Medulla oblongata (tissue), 1 donor: ENCODE measurements around the gene SHC2.
"Not testable (repeated sequence)": the region's sequence is repeated elsewhere in the genome, so short reads cannot be mapped to it uniquely, and the experiment has no call there.

Experiments used
- DNase-seq: peaks from one replicate; pipeline ENCODE4 v3.0.0-alpha.2; 2015; ENCODE audit errors: extremely low spot score

SHC2 gene

GRCh38 chr19:444677-445210, 16.1 kb downstream of the SHC2 start:
- DNase-seq: no peak

- no peak for DNase-seq
Measured at GRCh38 chr19:443005-443404, 17.8 kb downstream of the SHC2 start.

- DNase-seq: no peak
Measured at GRCh38 chr19:442085-442484, 18.7 kb downstream of the SHC2 start.

GRCh38 chr19:441213-441836, 19.5 kb downstream of the SHC2 start:
- DNase-seq: no peak

- no peak for DNase-seq
Measured at GRCh38 chr19:440391-441212, 20.2 kb downstream of the SHC2 start.

GRCh38 chr19:439167-439900, 21.5 kb downstream of the SHC2 start:
- DNase-seq: no peak

- no peak for DNase-seq
Measured at GRCh38 chr19:438416-438958, 22.3 kb downstream of the SHC2 start.

- no peak for DNase-seq
Measured at GRCh38 chr19:437041-437440, 23.8 kb downstream of the SHC2 start.

GRCh38 chr19:436413-436950, 24.4 kb downstream of the SHC2 start:
- DNase-seq: no peak

- DNase-seq: no peak
Measured at GRCh38 chr19:435707-436412, 25.0 kb downstream of the SHC2 start.

- DNase-seq: no peak
Measured at GRCh38 chr19:435056-435706, 25.7 kb downstream of the SHC2 start.

- no peak for DNase-seq
Measured at GRCh38 chr19:434152-434960, 26.5 kb downstream of the SHC2 start.

GRCh38 chr19:430701-431100, 30.1 kb downstream of the SHC2 start:
- no peak for DNase-seq

- DNase-seq: no peak
Measured at GRCh38 chr19:428149-428548, 32.7 kb downstream of the SHC2 start.

GRCh38 chr19:427675-428074, 33.2 kb downstream of the SHC2 start:
- DNase-seq: not testable (repeated sequence)

- DNase-seq: no peak
Measured at GRCh38 chr19:426725-427445, 33.9 kb downstream of the SHC2 start.

GRCh38 chr19:425056-425455, 35.8 kb downstream of the SHC2 start:
- no peak for DNase-seq

- no peak for DNase-seq
Measured at GRCh38 chr19:424546-424945, 36.3 kb downstream of the SHC2 start.
